Left ventricle myocardium superior (tissue), 1 donor: ENCODE results near the gene PYY. TPM values are rescaled to one million over a fixed set of nuclear protein-coding genes. Genes with fewer than 3 reads are reported as not detected.
"Not testable (repeated sequence)": the region's sequence is repeated elsewhere in the genome, so short reads cannot be mapped to it uniquely, and the experiment has no call there.

Experiments
- ATAC-seq: fragments of 200-7000 bp; cut with Tn5 transposase; one replicate; pipeline ENCODE4 v1.9.1; 2020; ENCODE audit warnings: mild to moderate bottlenecking, moderate library complexity
- DNase-seq: peaks from one replicate; pipeline ENCODE4 v3.0.0-alpha.2; 2020
- intact Hi-C: fragments of 100-400 bp; cut with micrococcal nuclease; formaldehyde crosslinking; loops from one replicate; pipeline ENCODE4 v1.11.0; 2022
- total RNA-seq: library from RNA; stranded (reverse); fragmentation: NEBNext Ultra II Directional; extraction: Animal tissue kit (Norgen Biotek cat#: 25700); gene quantifications from one replicate; pipeline ENCODE4 v1.2.1, GENCODE V29; 2021
- donor health status: DM: no; HTN: yes; CAD: no; lungs with severe emphysema.

Gene PYY
- total RNA-seq, 1 donor from 2014 or later, result not detected

- no peak for DNase-seq
- ATAC-seq, result no peak
- intact Hi-C loops, result no loop called here
These were observed 25.1 kb downstream of the PYY start for GRCh38 chr17:43928609-43929008.

GRCh38 chr17:43927929-43928328, 25.8 kb downstream of the PYY start:
- intact Hi-C loops, ATAC-seq, DNase-seq: not testable (repeated sequence)

GRCh38 chr17:43927060-43927864, 26.5 kb downstream of the PYY start:
- peak; percentile 52 for ATAC-seq
- DNase-seq, result peak; percentile 52
- intact Hi-C loops, result no loop called here

- intact Hi-C loops, result no loop called here
- ATAC-seq (no peak), DNase-seq (no peak)
These were observed 29.2 kb downstream of the PYY start for GRCh38 chr17:43924558-43924957.

- ATAC-seq (no peak), DNase-seq (no peak)
- intact Hi-C loops, result no loop called here
These were observed 33.1 kb downstream of the PYY start for GRCh38 chr17:43920500-43921095.

GRCh38 chr17:43918026-43918389, 35.7 kb downstream of the PYY start:
- ATAC-seq, result no peak
- DNase-seq, result no peak
- intact Hi-C loops, result no loop called here

- DNase-seq (peak; percentile 68), ATAC-seq (peak; percentile 75)
- intact Hi-C loops, result no loop called here
These were observed 36.3 kb downstream of the PYY start for GRCh38 chr17:43917348-43918025.

- ATAC-seq (no peak), DNase-seq (no peak)
- intact Hi-C loops, result no loop called here
These were observed 36.8 kb downstream of the PYY start for GRCh38 chr17:43917016-43917347.

- intact Hi-C loops, result no loop called here
- DNase-seq, result no peak
- ATAC-seq, result no peak
These were observed 37.4 kb downstream of the PYY start for GRCh38 chr17:43916385-43916784.

GRCh38 chr17:43915559-43915958, 38.2 kb downstream of the PYY start:
- intact Hi-C loops, result no loop called here
- DNase-seq (no peak), ATAC-seq (no peak)

- DNase-seq, result no peak
- ATAC-seq, result no peak
- intact Hi-C loops, result no loop called here
These were observed 39.3 kb downstream of the PYY start for GRCh38 chr17:43914451-43914850.

- intact Hi-C loops, result no loop called here
- no peak for ATAC-seq
- no peak for DNase-seq
These were observed 40.2 kb downstream of the PYY start for GRCh38 chr17:43913584-43913983.

GRCh38 chr17:43912635-43913304, 41.0 kb downstream of the PYY start:
- ATAC-seq, result no peak
- intact Hi-C loops, result no loop called here
- DNase-seq, result no peak

GRCh38 chr17:43911904-43912303, 41.8 kb downstream of the PYY start:
- peak; percentile 72 for ATAC-seq
- peak; percentile 76 for DNase-seq
- intact Hi-C loops, result no loop called here

GRCh38 chr17:43909537-43910231, 44.1 kb downstream of the PYY start:
- intact Hi-C loops, result no loop called here
- DNase-seq (no peak), ATAC-seq (no peak)

GRCh38 chr17:43907998-43908721, 45.6 kb downstream of the PYY start:
- DNase-seq (peak; percentile 79), ATAC-seq (peak; percentile 69)
- intact Hi-C loops, result no loop called here

- intact Hi-C loops, result no loop called here
- DNase-seq (peak; percentile 84), ATAC-seq (peak; percentile 74)
These were observed 46.2 kb downstream of the PYY start, which contains the start of gene MPP2 for GRCh38 chr17:43907425-43907981. Gene MPP2 (minus strand): TSS chr17:43907536. CDS start chr17:43904460, 3,076 bp downstream.

GRCh38 chr17:43906951-43907424, 46.8 kb downstream of the PYY start:
- DNase-seq (no peak), ATAC-seq (peak; percentile 9)
- intact Hi-C loops, result no loop called here
